ENCODE results near the gene MYH7B. TPM values are rescaled to one million over a fixed set of nuclear protein-coding genes. Genes with fewer than 3 reads are reported as not detected.
A peak's percentile ranks its signal among the peaks of the same experiment; 100 is the strongest.

Gene MYH7B
- total RNA-seq, 1 donor from 2014 or later = 253 TPM

DNA sequence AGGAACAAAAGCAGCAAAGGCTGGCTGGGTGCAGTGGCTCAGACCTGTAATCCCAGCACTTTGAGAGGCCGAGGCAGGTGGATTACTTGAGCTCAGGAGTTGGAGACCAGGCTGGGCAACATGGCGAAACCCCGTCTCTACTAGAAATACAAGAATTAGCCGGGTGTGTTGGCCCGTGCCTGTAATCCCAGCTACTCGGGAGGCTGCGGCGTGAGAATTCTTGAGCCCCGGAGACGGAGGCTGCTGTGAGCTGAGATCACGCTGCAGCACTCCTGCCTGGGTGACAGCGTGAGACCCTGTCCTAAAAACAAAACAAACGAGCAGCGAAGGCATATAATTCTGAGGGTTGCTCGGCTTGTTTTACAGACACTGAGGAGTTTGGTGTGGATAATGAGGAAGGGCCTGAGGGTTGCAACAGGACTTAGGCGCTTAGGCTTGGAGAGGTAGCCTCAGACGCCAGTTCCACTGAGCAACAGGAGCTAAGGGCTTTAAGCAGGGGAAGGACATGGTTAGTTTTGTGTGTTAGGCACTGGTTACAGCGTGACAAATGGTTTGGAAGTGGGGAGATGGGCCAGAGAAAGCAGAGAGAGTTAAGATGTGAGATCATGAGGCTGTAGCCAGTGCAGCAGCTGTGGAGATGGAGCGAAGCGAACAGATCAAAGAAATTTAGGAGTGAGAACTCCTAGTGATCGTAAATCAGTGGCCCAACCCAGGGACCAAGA, 1.2 kb downstream of the MYH7B start:
- Histone ChIP-seq H3K36me3 (no peaks in the 10 kb centered on the region), H3K27ac (replicated peaks) (no peak overlapping the region), H3K4me1 (peaks cover 44% of the 10 kb centered on the region), H3K9me3 (replicated peaks) (no peaks in the 10 kb centered on the region), H3K4me3 (no peak overlapping the region), H3K27me3 (ENCODE audit: low read depth) (no peaks in the 10 kb centered on the region)
- intact Hi-C loops (cut with micrococcal nuclease) = no loop called here
- TF ChIP-seq, protein P1, sequence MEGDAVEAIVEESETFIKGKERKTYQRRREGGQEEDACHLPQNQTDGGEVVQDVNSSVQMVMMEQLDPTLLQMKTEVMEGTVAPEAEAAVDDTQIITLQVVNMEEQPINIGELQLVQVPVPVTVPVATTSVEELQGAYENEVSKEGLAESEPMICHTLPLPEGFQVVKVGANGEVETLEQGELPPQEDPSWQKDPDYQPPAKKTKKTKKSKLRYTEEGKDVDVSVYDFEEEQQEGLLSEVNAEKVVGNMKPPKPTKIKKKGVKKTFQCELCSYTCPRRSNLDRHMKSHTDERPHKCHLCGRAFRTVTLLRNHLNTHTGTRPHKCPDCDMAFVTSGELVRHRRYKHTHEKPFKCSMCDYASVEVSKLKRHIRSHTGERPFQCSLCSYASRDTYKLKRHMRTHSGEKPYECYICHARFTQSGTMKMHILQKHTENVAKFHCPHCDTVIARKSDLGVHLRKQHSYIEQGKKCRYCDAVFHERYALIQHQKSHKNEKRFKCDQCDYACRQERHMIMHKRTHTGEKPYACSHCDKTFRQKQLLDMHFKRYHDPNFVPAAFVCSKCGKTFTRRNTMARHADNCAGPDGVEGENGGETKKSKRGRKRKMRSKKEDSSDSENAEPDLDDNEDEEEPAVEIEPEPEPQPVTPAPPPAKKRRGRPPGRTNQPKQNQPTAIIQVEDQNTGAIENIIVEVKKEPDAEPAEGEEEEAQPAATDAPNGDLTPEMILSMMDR (IDR thresholded peaks at IDR 0.05; ENCODE audit: borderline replicate concordance) = no peak
- no peak for DNase-seq

DNA sequence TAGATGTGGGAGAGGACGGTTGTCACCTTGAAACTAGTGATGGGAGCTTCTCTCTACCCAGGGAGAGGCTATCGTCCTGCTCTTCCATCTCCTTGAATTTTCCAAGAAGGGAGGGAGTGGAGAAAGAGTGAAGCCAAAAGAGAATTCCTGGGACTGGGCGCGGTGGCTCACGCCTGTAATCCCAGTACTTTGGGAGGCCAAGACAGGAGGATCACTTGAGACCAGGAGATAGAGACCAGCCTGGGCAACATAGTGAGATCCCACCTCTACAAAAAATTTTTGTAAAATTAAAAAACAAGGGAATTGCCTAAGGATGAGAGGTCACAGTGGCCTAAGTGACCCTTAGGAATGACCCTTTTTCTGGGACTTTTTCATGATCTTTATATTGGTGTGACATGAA, 8.8 kb downstream of the MYH7B start:
- Histone ChIP-seq H3K9me3 (replicated peaks) (no peaks in the 10 kb centered on the region), H3K36me3 (no peaks in the 10 kb centered on the region), H3K27me3 (ENCODE audit: low read depth) (no peaks in the 10 kb centered on the region), H3K27ac (replicated peaks) (no peak overlapping the region), H3K4me3 (no peak overlapping the region), H3K4me1 (peaks cover 20% of the 10 kb centered on the region)
- TF ChIP-seq, protein P1 (IDR thresholded peaks at IDR 0.05; ENCODE audit: borderline replicate concordance) = no peak
- DNase-seq = no peak
- intact Hi-C loops (cut with micrococcal nuclease) = loop anchor here (5.0 kb wide), 1 partner anchor 92 kb away; the partner anchor contains the start of gene GGT7

DNA sequence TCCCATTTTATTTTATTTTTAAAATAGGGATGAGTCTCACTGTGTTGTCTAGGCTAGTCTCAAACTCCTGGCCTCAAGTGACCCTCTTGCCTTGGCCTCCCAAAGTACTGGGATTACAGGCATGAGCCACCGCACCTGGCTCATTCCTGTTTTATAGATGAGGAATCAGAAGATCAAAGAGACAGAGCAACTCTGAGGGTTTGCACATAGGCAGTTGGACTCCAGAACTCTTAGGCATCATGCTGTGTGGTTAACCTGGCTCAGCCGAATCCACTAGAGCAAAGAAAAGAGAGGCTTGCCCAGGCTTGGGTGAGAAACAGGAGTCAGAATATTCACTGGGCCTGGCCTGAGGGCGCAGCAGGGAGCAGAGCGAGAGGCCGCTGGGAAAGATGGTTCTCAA, 9.4 kb downstream of the MYH7B start:
- DNase-seq = no peak
- TF ChIP-seq, protein P1 (IDR thresholded peaks at IDR 0.05; ENCODE audit: borderline replicate concordance) = no peak
- intact Hi-C loops (cut with micrococcal nuclease) = no loop called here

DNA sequence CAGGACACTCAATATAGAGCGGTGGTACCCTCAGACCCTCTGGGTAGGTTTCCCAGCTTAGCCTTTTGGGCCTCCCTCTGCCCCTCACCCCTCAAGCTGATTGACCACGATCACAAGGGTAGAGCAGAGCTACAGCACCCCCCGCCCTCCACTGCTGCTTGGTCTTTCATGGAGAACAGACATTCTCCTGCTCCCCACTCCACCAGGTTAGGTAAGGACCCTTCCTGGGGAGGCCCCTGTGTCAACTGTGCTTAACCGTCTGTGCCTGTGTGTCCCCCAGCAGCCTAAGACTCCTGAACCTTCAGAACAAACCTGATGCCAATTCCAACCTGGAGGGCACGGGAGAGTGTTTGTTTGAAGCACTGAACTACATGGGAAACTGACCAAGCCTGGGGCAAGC, 11.8 kb downstream of the MYH7B start:
- H3K9me3 ChIP-seq (replicated peaks) = no peaks in the 10 kb centered on the region
- TF ChIP-seq, protein P1 (IDR thresholded peaks at IDR 0.05; ENCODE audit: borderline replicate concordance) = no peak
- peaks cover 28% of the 10 kb centered on the region for H3K4me1 ChIP-seq
- no peak overlapping the region for H3K4me3 ChIP-seq
- no peak overlapping the region for H3K27ac ChIP-seq (replicated peaks)
- intact Hi-C loops (cut with micrococcal nuclease) = no loop called here
- H3K36me3 ChIP-seq = no peaks in the 10 kb centered on the region
- H3K27me3 ChIP-seq (ENCODE audit: low read depth) = no peaks in the 10 kb centered on the region
- DNase-seq = no peak

More for the DNA sequence above, 9.4 kb downstream of the MYH7B start:
- H3K9me3 ChIP-seq (replicated peaks) = no peaks in the 10 kb centered on the region
- no peaks in the 10 kb centered on the region for H3K27me3 ChIP-seq (ENCODE audit: low read depth)
- H3K36me3 ChIP-seq = no peaks in the 10 kb centered on the region
- H3K27ac ChIP-seq (replicated peaks) = no peak overlapping the region
- no peak overlapping the region for H3K4me3 ChIP-seq
- H3K4me1 ChIP-seq = peaks cover 26% of the 10 kb centered on the region

DNA sequence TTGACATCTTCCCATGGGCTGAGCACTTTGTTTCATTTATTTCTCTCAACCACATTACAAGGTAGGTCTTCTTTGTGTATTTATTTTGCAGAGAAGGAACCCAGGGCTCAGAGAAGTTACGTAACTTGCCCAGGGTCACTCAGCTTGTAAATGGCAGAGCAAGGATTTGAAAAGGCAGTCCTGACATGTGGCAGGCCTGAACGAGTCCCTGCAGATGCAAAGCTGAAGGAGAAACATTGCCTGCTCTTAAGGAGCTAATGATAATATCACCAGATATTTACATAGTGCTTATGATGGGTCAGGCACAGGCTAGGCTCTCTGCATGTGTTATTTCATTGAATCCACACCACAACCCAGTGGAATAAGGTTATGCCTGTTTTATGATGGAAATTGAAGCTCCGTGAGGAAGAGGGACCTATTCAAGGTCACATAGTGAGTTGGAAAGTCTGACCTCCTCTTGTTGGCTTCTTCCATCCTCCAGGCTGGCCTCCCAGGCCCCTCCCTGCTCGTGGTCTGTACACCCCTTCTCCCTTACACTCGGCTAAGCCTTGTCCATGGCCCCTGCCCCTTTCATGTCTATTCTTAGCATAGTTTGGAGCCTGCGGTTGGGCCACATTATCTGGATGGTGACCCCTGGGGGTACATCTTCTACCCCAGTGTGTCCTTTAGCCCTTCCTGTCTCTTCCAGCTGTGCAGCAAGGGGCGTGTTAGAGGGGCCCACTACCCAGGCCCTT, 12.5 kb downstream of the MYH7B start:
- H3K27me3 ChIP-seq (ENCODE audit: low read depth) = no peaks in the 10 kb centered on the region
- TF ChIP-seq, protein P1 (IDR thresholded peaks at IDR 0.05; ENCODE audit: borderline replicate concordance) = no peak
- H3K4me1 ChIP-seq = peaks cover 28% of the 10 kb centered on the region
- no peaks in the 10 kb centered on the region for H3K9me3 ChIP-seq (replicated peaks)
- intact Hi-C loops (cut with micrococcal nuclease) = no loop called here
- no peak for DNase-seq
- H3K4me3 ChIP-seq = peak overlapping the region; percentile 12
- no peaks in the 10 kb centered on the region for H3K36me3 ChIP-seq
- peak overlapping the region; percentile 80 for H3K27ac ChIP-seq (replicated peaks)
